Epithelial cell of esophagus (primary cell): ENCODE measurements around the gene SFXN2.

ENCODE experiments used
- DNase-seq: peaks from one replicate; pipeline ENCODE4 v3.0.0; 2010; ENCODE audit warnings: low read depth
- H3K4me3 ChIP-seq: 2 replicates; pipeline ENCODE4 v1.5.1; 2011; ENCODE audit warnings: mild to moderate bottlenecking, low read length, control low read depth
- TF ChIP-seq, protein P1 (sequence below): IDR thresholded peaks from 2 replicates; pipeline ENCODE4 v1.5.1; 2011; ENCODE audit warnings: low read depth, mild to moderate bottlenecking, low read length, control low read depth, inconsistent platforms; ENCODE audit not compliant: insufficient read depth; ENCODE audit errors: missing control alignments

The SFXN2 gene

DNA sequence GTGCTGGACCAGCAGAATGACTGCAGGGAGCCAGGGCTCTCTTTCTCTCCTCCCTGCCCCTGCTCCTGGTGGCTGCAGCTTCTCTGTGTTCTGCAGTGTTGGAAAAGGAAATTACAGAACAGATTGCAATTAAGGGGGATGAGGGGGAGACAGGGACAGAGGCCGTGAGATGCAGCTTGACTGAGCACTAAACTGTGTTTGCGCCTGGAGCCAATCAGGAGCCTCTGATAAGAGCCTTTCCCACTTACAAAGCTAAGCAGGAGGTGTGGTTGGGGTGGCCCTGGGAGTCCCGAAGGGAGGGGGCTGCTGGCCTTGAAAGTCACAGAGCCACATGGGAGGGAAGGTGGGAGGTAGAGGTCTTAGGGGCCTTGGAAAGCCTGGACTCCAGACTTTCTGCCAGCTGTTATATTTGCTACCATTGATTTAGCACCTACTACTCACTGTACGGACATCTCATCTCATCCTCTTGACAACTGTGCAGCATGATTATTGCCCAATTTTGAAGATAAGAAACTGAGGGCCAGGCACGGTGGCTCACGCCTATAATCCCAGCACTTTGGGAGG, 43.5 kb upstream of the SFXN2 start:
- no peak for DNase-seq
- no peak overlapping the region for H3K4me3 ChIP-seq
- TF ChIP-seq, protein P1, sequence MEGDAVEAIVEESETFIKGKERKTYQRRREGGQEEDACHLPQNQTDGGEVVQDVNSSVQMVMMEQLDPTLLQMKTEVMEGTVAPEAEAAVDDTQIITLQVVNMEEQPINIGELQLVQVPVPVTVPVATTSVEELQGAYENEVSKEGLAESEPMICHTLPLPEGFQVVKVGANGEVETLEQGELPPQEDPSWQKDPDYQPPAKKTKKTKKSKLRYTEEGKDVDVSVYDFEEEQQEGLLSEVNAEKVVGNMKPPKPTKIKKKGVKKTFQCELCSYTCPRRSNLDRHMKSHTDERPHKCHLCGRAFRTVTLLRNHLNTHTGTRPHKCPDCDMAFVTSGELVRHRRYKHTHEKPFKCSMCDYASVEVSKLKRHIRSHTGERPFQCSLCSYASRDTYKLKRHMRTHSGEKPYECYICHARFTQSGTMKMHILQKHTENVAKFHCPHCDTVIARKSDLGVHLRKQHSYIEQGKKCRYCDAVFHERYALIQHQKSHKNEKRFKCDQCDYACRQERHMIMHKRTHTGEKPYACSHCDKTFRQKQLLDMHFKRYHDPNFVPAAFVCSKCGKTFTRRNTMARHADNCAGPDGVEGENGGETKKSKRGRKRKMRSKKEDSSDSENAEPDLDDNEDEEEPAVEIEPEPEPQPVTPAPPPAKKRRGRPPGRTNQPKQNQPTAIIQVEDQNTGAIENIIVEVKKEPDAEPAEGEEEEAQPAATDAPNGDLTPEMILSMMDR: no peak

DNA sequence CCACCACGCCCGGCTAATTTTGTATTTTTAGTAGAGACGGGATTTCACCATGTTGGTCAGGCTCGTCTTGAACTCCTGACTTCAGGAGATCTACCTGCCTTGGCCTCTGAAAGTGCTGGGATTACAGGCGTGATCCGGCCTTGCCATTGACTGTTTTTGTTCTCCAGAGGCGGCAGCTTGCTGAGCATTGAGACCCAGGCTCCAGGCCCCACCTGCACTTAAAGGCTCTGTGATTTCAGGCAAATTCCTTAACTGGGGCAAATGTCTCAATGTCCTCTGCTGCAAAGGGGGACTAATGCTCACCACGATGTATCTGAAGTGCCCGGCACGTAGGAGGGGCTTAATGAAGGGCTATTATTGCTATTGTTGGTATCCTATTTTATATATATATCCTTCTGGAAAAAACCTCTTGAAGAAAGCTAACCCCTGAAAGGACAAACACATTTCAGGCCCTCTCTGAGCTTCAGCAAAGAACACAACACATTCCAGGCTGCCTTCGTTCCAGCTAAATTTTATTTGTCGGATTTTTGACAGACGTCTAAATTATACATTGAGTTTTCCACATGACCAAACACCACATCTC, 41.1 kb upstream of the SFXN2 start:
- TF ChIP-seq, protein P1: no peak
- DNase-seq: no peak
- H3K4me3 ChIP-seq: no peak overlapping the region

DNA sequence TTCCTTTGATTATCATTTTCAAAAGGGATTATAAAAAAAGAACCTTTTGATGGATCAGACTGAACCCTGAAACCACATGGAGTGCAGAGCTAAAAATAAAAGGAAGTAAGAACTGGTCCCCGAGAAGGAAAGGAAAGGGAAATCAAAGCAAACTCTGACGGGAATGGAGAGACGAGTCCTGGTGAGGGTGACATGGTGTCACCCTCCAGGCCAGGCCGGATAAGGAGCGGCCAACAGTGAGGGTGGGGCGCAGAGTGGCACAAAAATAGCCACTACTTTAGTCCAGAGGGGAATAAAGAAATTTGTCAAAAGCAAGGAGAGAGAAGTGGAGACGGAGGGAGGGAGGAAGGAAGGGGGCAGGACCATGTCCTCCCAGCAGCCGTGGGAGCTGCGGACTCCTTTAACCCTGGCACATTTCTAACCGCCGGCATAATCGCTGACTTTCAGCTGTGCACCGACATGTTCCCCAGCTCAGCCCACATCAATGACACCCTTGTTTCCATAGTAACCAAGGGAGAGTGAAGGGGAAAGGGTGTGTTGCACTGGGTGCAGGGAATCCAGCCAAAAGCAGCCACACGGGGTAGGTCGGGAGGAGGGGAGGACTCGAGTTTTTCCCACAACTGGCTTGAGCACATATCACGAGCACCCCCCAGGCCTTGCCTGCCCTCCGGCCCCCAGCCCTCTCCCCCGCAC, 40.5 kb upstream of the SFXN2 start:
- peak; percentile 86 for DNase-seq
- TF ChIP-seq, protein P1: no peak
- no peak overlapping the region for H3K4me3 ChIP-seq

GRCh38 chr10:102674566-102674965, 39.9 kb upstream of the SFXN2 start:
- H3K4me3 ChIP-seq: no peak overlapping the region
- TF ChIP-seq, protein P1: no peak
- DNase-seq: no peak

DNA sequence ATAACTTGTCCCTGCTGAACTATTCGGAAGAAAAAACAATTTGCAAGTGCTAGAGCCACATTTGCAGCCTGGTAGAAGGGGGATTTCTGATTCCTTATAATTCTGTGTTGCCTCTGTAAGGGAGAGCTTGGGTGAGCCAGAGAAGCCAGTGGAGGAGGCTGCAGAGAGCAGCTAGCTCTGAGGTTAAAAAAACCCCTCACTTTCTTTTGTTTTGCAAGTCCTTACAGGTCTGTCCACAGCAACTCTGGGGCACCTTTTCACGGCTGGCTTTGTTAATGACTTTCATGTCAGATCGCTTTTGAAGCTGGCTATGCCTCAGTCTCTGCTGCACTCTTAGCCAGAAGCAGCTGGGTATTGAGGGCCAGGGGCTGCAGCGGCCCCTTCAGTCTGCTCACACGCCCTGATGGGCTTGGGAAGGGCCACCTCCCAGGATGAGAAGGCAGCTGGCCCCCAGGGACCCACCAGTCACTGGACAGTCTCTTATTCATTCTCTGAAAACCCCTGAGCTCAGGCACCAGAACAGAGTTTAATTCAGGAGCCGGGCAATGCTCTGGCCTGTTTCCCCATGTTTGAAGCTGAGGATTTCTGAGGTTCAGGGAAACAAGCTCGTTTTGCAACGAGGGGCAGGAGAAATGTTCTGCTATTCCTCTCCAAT, 39.3 kb upstream of the SFXN2 start:
- TF ChIP-seq, protein P1: no peak
- H3K4me3 ChIP-seq: no peak overlapping the region
- DNase-seq: peak; percentile 39

- H3K4me3 ChIP-seq: no peak overlapping the region
- TF ChIP-seq, protein P1: no peak
- DNase-seq: peak; percentile 67
These were observed 38.5 kb upstream of the SFXN2 start for GRCh38 chr10:102675666-102676533.
